NCI-H510A (cell line): ENCODE results near the gene C19orf73.
"Not testable (repeated sequence)": the region's sequence is repeated elsewhere in the genome, so short reads cannot be mapped to it uniquely, and the experiment has no call there.

ENCODE experiments used
- DNase-seq: peaks from one replicate; lab custom pipeline; 2025; lab: John Stamatoyannopoulos, UW

C19orf73 gene

DNA sequence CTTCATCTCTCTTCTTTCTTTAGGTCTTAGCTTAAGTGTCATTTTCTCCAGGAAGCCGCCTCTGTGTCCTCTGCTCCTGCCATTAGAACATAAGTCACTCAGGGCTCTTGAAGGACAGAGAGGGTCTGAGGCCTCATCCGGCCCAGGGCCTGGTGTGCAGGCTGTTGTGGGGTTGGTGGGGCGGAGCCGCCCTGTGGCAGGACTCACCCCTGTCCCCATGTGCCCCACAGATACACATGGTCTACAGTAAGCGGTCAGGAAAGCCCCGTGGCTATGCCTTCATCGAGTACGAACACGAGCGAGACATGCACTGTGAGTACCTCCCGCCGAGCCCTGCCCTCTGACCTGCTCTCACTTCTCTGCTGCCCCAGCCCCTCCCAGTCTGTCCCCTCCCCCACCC is 17.8 kb downstream of the C19orf73 start:
- DNase-seq = no peak

GRCh38 chr19:49098795-49099194 is 20.1 kb downstream of the C19orf73 start:
- DNase-seq = no peak

DNA sequence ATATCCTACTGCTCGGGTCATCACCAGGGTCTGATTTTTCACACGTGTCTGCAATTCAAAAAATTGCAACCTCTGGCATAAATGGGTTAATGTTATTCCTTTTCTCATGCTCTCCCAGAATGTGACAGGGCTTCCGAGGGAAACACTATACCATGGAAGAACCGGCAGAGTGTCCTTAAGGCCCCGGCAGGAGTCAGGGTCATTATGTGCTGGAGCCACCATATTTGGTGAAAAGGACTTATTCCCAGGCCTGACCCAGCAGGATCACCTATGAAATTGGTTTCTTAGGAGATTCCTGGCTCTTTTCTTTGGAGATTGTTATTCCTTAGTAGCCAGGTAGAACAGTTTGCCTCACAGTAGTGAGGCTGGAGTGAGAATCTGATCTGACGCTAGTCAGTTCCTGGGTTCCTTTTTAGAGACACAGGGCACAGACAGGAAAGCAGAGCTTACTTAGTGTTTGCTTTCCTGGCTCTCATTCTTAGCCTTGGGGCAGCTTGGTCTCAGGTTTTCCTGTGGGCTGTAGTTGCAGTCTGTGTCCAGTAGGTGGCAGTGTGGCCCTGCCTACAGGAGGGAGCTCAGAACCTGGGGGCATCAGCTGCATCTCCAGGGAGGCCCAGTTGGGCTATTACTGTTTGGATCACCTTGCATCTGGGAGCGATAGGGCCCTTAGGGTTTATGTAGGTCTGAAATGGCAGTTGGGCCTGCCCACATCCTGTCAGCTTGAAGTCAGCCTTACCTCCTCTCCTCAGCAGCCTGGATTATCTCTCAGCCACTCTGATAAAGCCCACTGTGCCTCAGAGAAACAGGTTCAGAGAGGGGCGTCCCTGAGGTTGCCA is 21.3 kb downstream of the C19orf73 start:
- DNase-seq = no peak

DNA sequence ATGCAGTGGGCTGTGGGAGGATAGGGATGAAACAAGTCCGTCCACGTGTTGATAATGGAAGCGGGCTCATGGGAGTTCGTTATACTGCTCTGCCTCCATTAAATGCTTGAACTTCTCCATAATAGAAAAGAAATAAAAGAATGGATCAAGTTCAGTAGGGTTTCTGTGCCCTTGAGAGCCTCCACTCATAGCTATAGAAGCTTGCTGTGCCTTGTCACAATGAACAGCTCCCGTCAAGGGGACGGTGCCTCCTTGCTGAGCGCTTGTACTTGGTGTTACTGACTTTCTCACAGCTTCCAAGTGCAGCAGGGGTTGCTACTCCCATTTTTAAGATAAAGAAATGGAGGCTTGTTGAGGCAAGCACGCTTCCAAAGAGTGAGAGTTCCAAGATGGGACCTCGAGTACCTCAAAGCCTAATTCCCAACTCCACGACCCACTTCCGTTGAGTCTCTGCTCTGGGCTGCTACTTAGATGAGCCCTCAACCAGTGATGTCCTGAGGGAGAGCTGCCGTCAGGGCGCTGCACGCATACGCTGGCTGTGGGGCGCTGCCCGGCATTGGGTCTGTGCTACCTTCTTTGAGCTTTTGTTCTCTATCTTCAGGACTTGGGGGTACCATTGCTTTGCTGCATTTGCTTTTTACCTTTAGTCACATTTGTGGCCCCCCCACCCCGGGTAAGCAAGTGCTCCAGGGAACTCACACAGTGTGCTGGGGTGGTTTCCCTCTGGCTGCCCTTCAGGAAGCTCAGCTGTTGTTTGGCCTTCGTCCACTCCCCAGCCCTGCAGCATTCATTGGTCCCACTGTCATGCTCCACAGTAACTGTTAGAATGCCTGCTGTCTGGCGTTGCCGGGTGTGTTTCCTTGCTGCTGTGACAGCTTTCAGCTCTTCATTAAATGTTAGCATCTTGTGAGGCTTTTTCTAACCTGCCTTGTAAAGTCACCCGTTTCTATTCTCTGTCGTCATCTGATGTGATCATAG is 24.1 kb downstream of the C19orf73 start:
- no peak for DNase-seq

DNA sequence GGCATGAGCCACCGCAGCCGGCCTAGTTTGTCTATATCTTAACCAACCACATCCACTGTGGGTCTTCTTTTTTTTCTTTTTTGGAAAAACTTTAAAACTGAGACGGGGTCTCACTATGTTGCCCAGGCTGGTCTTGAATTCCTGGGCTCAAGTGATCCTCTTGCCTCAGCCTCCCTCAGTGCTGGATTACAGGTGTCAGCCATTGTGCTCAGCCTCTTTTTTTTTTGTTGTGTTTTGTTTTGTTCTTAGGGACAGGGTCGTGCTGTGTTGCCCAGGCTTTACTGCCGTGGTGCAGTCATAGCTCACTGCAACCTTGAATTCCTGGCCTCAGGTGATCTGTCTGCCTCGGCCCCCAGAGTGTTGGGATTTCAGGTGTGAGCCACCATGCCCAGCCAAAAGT is 26.3 kb downstream of the C19orf73 start:
- DNase-seq = no peak

DNA sequence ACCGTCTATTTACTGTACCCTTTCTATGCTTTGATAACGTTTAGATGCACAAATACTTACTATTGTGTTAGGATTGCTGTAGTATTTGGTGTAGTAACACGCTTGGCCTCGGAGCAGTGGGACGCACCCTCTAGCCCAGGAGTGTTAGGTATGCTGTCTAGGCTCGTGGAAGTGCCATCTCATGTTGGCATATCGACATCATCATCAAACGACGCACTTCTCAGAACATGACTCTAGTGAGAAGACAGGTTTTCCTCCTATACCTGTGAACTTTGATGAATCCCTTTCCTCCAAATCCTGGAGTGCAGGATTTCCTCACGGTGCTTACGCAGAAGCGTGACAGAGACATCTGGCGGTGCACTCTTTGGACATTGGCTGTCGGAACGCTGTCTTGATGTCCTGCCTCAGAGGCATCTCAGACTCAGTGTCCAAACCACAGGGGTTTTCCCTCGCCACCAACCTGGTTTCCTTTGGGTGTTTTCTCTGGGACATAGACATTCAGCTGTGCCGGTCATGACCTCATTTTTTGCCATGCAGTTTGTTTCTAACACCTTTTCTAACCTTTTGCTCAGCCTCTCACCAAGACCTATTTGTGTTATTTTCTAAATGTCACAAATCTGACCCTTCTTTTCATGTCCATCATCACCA is 27.4 kb downstream of the C19orf73 start:
- no peak for DNase-seq

GRCh38 chr19:49086296-49086695 is 32.6 kb downstream of the C19orf73 start:
- DNase-seq = no peak

DNA sequence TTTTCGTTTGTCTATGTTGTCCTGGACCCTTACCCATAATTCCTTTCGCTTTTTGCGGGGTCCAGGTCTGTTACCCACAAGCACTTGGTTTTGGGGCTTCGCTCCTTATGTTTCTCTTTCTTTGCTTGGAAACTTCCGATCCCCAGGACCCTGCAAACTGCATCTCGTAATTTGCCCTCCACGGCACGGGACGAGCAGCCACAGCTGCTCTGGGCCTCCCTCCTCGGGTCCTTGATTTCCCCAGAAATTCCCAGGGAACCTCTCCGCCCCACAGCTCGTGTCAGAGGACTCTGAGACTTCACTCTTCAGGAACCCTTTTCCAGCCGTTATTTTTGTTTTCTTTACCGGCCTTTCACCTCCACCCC is 33.1 kb downstream of the C19orf73 start:
- no peak for DNase-seq

DNA sequence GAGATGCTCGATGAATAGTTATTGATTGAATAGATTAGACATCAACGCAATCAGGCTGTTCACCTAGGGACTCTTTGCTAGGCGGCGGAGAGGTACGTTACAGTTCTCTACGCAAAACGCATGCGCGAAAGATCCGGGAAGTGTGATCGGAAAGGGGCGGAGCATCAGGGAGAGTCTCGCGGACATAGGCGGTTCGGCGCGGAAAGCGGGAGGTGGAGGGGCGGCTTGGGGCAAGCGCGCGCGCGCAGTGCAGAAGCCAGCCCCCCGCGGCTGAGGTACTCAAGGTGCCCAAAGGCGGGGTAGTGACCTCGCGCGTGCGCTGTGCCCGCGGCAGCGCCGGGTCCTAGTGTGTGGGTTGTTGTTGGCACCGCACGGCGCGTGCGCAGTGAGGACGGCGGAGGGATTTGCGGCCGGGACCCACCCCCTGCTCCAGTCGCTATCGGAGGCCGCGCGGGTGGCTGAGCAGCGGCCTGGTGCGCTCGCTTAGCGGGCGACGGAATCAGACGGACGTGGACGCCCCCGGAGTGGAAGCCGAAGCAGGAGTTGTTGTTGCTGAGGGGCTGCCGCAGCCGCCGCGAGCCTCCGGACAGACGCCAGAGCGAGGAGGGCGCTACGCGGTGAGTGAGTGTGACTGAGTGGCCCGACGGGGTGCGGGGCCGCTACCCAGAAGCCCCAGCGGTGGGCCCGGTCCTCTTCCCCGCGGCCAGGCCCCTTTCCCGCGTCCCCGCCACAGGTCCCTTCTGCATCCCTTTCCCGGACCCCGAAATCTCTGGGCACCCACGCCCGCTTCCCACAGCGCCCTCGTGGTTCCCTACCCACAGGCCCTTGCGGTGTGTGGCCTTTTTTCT is 33.7 kb downstream of the C19orf73 start, which contains the start of gene SNRNP70:
SNRNP70 (plus strand) TSS at position 432 of the 848 bp plus-strand sequence. CDS start 964 bp downstream, outside the sequence.
- peak; percentile 99 for DNase-seq

- no peak for DNase-seq
These were observed 34.5 kb downstream of the C19orf73 start for GRCh38 chr19:49084206-49085019.

DNA sequence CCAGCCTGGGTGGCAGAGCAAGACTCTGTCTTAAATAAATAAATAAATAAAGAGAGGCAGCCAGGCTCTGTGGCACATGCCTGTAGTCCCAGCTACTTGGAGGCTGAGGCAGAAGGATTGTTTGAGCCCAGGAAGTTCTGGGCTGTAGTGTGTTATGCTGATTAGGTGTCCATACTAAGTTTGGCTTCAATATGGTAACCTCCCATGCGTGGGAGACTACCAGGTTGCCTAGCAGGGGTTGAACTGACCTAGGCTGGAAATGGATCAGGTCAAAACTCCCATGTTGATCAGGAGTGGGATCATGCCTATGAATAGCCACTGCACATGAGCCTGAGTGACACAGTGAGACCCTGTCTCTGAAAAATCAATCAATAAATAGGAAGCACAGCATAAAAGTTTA is 37.7 kb downstream of the C19orf73 start:
- DNase-seq = no peak

- no peak for DNase-seq
These were observed 38.6 kb downstream of the C19orf73 start for GRCh38 chr19:49080392-49080791.

DNA sequence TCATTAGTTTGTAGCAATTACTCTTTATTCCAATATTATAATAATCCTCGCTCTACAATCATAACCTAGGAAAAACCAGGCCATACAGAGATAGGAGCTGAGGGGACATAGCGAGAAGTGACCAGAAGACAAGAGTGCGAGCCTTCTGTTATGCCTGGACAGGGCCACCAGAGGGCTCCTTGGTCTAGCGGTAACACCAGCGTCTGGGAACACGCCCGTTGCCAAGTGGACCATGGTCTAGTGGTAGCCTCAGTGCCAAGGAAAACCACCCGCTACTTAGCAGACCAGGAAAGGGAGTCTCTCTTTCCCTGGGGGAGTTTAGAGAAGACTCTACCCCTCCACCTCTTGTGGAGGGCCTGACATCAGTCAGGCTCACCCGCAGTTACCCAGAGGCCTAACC is 44.1 kb downstream of the C19orf73 start:
- not testable (repeated sequence) for DNase-seq

DNA sequence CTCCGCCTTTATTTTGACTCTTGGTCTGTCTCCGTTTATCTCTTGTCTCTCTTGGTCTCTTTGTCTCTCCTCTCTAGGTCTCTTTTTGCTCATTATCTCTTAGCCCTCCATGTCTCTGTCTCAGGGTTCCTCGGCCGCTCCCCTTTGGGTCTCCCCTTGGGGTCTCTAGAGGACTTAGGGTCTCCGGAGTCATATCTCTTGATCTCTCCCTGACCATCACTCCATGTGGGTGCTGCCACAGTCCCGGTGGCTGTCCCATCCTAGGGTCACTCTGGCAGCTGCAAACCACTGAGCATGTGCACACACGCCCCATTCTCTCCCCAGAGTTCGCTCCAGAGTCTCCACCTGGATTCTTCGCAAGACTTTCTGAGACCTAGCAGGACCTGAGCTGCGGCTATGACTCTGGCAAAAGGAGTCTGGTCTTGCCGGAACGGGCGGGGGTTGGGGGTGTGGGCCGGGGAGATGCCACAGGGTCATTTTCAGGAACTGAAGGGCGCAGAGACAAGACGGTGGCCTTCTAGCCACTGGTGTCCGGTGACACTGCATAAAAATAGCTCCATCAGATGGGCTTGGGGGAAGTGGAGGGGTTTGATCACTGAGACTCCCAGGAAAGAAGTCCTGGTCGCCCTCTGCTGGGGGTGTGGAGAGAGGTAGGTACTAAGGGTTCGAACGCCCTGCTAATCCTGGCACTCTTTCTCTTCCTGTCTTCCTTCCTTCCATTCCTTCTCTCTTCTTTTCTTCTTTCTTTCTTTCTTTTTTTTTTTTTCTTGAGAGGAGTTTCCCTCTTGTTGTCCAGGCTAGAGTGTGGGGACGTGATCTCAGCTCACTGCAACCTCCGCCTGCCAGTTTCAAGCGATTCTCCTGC is 45.2 kb downstream of the C19orf73 start:
- DNase-seq = no peak

- DNase-seq = no peak
These were observed 46.9 kb downstream of the C19orf73 start for GRCh38 chr19:49071860-49072547.

DNA sequence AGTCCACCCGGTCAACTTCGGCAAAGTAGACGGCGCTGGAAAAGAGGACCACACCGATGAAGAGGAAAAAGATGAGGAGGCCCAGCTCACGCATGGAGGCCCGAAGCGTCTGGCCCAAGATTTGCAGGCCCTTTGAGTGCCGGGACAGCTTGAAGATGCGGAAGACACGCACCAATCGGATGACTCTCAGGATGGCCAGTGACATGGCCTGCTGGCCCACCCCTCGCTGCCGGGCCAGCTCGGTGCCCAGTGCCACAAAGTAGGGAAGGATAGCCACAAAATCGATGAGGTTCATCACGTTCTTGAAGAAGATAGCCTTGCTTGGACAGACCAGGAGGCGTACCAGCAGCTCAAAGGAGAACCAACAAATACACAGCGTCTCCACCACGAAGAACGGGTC is 48.5 kb downstream of the C19orf73 start:
- DNase-seq = no peak

GRCh38 chr19:49069026-49069425 is 49.9 kb downstream of the C19orf73 start:
- no peak for DNase-seq
